ENCODE measurements around the gene BIN1.

BIN1 gene

DNA sequence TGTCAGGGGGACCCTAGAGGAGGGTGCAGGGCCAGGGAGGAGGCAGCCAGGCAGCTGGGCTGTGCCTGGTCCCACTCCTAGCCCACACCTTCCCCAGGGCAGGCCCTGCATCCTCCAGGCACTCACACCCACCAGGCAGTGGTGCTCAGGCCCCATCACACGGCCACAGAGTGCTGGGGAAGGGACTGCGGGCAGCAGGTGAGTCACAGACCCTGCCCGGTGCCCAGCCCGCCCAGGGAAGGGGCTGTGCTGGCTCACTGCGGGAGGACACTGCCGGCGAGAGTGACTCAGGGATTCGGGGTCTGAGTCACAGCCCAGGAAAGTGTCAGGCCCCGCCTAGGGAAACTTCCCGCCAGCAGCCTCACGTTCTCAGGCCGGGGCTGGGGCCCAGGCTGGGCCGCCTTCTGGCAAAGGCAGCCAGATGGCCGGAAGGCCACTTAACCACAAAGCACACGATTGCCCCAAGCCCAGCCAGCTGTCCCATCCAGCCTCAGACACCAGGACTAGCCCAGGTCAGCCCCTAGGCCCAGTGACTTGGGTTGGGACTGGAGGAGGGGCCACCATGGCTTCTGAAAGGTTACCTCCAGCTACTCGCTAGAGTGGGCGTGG lies 42.2 kb downstream of the BIN1 start:
- ATAC-seq (replicated peaks) (peak; percentile 86 to 90), DNase-seq (peak; percentile 64)
- Mint-ChIP-seq H3K36me3 (peaks cover 38 to 52% of the 10 kb centered on the region in 2 donors), H3K27me3 (no peaks in the 10 kb centered on the region), H3K9me3 (no peaks in the 10 kb centered on the region), H3K4me1 (peaks cover 25 to 45% of the 10 kb centered on the region in 2 donors), H3K4me3 (peak overlapping the region in 1 of 2 donors; percentile 25), H3K27ac (peak overlapping the region; percentile 86)

DNA sequence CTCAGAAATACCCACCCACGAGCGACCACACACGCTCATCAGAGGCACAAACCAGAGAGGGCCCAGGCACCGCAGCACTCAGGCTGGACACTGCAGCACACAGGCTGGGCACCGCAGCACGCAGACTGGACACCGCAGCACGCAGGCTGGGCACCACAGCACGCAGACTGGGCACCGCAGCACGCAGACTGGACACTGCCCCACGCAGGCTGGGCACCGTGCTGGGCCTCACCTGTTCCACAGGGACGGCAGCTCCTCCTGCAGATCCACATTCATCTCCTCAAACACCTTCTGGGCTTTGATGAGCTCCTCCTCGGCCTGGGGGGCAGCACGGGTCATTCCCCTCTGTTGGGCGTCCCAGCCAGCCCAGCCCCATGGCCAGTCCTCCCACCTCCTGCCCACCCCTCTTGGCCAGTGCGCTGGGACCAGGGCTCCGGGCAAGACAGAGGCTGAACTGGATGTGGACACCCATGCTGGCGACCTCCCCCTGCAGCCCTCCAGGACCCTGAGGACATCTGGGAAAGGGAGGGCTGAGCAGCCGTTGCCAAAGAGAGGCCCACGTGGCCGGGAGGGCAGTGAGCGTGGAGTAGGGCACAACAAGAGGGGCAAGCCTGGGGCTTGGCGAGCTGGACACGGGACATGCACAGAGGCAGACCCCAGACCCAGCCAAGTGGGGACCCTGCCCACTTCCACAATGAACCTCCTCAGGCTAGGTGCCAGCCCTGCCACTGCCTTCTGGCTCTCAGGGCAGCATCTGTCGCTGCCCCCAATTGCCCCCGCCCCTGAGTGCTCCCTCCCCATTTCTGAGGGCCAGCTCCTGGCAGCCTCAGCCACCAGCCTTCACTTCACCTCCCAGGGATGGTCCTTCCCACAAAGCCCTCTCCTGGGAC lies 43.0 kb downstream of the BIN1 start:
- ATAC-seq (replicated peaks) = no peak
- Mint-ChIP-seq H3K4me1 (peaks cover 19 to 37% of the 10 kb centered on the region in 2 donors), H3K4me3 (peak overlapping the region in 1 of 2 donors; percentile 25), H3K36me3 (peaks cover 40 to 50% of the 10 kb centered on the region in 2 donors), H3K27ac (peak overlapping the region; percentile 86), H3K27me3 (no peaks in the 10 kb centered on the region), H3K9me3 (no peaks in the 10 kb centered on the region)
- DNase-seq = no peak

DNA sequence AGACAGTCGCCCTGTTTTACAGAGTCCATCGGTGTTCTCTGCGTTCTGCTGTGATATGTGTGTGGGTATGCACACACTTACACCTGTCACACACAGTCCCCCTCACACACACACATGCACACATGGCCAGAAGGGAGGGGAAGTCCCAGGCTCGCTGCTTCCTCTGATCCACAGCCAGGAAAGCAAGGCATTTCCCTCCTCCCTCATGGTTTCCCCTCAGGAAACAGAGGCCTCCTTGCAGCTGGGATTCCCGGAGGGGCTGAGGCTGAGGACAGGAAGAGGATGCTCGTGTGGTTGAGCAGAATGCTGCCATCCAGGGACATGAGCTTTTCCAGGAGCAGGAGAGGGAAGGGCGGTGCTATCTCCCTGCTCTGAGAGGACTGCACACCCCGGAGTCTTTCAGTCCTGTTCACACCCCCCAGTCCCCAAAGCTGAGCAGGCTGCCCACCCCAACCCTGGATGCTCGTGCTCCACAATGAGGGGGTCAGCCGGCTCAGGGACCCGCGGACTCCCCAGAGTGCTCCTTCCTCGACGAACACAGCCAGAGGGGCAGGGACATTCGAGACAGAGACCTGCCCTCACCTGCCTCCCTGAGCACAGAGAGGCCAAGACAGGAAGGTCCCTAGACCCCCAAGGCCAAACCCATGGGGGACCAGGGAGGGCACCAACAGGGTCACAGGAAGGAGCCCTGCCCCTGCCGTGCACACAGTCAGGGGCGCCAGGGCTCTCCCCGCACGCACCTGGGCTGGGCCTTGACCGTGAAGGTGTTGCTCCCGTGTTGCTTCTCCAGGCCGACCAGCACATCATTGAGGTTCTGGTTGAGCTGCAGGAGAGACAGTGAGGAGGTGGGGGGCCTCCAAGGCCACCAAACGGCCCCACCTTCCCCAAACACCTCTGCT lies 45.3 kb downstream of the BIN1 start:
- Mint-ChIP-seq H3K27me3 (no peaks in the 10 kb centered on the region), H3K4me3 (no peak overlapping the region), H3K9me3 (no peaks in the 10 kb centered on the region), H3K4me1 (peaks cover 12 to 22% of the 10 kb centered on the region in 2 donors), H3K36me3 (peaks cover 38 to 46% of the 10 kb centered on the region in 2 donors), H3K27ac (peak overlapping the region; percentile 71)
- DNase-seq (no peak), ATAC-seq (replicated peaks) (no peak)

DNA sequence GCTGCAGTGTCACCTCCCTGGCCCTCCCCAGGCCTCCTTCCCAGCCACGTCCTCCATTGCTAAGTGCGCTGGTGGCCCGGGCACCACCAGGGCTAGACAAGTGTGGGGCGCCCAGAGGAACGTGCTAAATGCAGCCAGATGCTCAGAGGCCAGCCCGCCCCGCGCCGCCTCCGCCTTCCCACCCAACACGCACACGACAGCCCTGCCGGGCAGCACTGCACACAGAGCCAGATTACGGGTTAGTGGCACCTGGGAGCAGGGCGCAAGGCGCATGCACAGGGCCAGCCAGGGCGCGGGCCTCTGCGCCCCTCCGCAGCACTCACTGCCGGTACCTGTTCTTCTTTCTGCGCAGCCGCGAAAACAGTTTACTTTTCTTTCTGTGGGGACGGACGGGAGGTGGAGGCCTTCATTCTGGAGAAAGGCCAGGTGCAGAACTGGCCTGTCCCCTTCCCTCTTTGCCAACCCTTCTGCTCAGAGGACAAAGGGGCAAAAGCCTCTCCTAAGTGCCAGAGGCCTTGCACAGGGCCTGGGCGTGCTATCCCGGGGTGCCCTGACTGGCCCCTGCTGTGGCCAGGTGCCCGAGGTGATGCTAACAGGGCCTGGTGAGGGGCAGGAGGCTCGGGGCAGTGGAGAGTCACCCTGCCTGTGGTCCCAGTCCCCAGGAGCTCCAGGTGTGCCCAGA lies 46.5 kb downstream of the BIN1 start:
- Mint-ChIP-seq H3K4me1 (peaks cover 12 to 13% of the 10 kb centered on the region in 2 donors), H3K4me3 (no peak overlapping the region), H3K9me3 (no peaks in the 10 kb centered on the region), H3K27me3 (no peaks in the 10 kb centered on the region), H3K27ac (no peak overlapping the region), H3K36me3 (peaks cover 40 to 44% of the 10 kb centered on the region in 2 donors)
- ATAC-seq (replicated peaks) = no peak
- DNase-seq = no peak

DNA sequence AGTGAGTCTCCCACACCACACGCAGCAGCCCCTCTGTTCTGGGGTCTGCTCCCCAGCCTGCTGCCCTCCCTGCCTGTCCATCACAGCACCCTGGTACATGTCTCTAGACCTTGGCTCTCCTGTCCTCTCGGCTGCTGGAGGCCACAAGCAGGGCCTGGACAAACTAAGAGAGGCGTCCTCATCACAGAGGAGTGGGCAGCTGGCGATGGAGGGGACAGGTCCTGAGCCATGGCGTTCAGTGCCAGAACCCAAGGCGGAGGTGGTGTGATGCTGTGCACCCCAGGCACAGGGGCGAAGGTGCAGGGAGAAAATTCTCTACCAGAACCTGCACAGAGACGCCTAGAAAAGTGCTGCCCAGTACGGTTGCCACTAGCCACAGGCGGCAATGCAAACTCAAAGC lies 47.4 kb downstream of the BIN1 start:
- Mint-ChIP-seq H3K4me3 (no peak overlapping the region), H3K36me3 (peaks cover 40 to 42% of the 10 kb centered on the region in 2 donors), H3K9me3 (no peaks in the 10 kb centered on the region), H3K27ac (no peak overlapping the region), H3K27me3 (no peaks in the 10 kb centered on the region), H3K4me1 (peaks cover 5 to 8% of the 10 kb centered on the region in 2 donors)
- no peak for ATAC-seq (replicated peaks)
- DNase-seq = no peak

DNA sequence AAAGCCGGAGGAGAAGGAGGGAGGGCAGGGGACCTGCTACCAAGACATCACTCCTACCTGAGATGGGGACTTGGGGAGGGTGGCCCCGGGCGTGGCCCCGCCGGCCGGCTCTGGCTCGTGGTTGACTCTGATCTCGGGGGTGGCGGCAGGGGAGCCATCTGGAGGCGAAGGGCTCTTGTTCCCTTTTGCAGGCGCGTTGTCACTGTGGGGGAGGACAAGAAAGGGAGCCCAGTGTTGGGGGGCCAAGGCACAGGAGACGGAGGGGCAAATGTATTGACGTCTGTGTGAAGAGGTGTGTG lies 48.1 kb downstream of the BIN1 start:
- H3K36me3 Mint-ChIP-seq = peaks cover 42 to 44% of the 10 kb centered on the region in 2 donors
- H3K27me3 Mint-ChIP-seq = no peaks in the 10 kb centered on the region
- H3K4me3 Mint-ChIP-seq = no peak overlapping the region
- no peak for ATAC-seq (replicated peaks)
- H3K27ac Mint-ChIP-seq = no peak overlapping the region
- H3K9me3 Mint-ChIP-seq = no peaks in the 10 kb centered on the region
- peaks cover 0 to 7% of the 10 kb centered on the region in 2 donors for H3K4me1 Mint-ChIP-seq
- no peak for DNase-seq

DNA sequence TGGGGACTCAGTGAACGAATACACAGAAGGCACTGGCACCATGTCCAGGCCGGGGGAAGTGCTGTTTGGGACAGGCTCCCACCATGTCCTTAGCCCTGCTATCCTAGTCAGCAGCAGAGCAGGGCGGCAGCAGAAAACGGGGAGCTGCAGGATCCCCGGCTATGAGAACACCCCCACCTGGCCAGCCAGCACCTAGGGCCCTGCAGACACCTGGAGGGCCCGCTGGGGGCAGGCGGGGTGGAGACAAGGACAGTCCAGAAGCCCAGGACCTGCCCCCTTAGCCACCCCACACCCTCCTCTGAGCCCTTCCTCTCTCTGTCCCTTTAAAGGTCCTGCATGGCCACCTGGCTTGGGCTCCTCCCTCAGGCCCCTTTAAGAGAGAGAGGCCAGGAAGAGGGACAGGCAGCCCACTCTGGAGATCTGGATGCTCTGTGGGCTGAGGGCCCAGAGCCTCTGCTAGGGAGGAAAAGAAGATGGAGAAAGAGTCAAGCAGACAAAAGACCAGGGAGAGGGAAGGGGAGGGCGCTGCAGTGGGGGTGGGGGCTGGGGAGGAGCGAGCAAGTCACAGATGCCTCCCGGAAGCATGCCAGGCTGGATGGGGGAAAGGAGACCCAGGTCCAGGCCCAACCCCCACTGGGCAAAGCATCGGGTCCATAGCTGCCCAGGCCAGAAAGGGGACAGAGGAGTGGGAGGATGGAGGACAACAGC lies 48.6 kb downstream of the BIN1 start:
- Mint-ChIP-seq H3K9me3 (no peaks in the 10 kb centered on the region), H3K27ac (no peak overlapping the region), H3K4me3 (no peak overlapping the region), H3K36me3 (peaks cover 42 to 44% of the 10 kb centered on the region in 2 donors), H3K27me3 (no peaks in the 10 kb centered on the region), H3K4me1 (peaks cover 0 to 7% of the 10 kb centered on the region in 2 donors)
- ATAC-seq (replicated peaks) (no peak), DNase-seq (no peak)

DNA sequence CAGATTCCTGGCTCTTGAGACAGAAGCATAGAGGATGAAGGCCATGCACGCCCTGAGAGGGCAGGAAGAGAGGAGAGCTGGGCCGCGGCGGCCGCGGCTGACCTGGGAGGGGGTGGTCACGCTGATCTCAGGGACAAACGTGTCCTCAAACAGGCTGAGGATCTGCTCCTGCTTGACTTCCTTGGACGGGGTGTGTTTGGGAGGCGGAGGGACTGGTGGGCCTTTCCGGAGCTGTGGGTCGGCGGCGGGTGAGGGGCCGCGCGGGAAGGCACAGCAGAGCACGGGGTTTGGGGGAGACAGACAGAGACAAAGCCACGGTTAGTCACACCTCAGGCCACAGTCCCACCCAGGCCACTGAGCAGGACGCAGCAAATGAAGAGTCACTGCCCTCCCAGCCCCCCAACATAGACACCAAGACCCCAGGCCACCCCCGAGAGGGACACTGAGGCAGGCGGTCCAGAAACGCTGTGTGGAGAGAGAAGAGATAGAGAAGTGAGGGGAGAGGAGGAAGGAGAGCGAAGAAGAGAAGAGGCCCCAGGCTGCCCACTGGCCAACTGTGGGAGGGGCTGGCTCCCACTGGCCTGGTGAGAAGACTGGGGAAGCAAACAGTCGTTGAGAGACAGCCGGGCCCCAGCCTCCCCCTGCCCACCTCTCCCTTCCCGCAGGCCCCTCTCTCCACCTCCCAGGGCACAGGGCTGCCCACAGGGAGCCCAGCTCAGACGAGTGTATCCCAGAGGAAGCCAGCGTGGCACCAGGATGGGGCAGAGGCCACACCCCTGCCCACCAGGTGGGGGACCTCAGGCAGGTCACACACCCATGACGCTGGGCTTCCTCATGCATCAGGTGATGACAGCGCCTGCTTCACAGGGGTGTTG lies 49.3 kb downstream of the BIN1 start:
- no peak for DNase-seq
- ATAC-seq (replicated peaks) = no peak
- Mint-ChIP-seq H3K36me3 (peaks cover 44 to 48% of the 10 kb centered on the region in 2 donors), H3K9me3 (no peaks in the 10 kb centered on the region), H3K4me3 (no peak overlapping the region), H3K27me3 (no peaks in the 10 kb centered on the region), H3K4me1 (peaks cover 0 to 9% of the 10 kb centered on the region in 2 donors), H3K27ac (no peak overlapping the region)

DNA sequence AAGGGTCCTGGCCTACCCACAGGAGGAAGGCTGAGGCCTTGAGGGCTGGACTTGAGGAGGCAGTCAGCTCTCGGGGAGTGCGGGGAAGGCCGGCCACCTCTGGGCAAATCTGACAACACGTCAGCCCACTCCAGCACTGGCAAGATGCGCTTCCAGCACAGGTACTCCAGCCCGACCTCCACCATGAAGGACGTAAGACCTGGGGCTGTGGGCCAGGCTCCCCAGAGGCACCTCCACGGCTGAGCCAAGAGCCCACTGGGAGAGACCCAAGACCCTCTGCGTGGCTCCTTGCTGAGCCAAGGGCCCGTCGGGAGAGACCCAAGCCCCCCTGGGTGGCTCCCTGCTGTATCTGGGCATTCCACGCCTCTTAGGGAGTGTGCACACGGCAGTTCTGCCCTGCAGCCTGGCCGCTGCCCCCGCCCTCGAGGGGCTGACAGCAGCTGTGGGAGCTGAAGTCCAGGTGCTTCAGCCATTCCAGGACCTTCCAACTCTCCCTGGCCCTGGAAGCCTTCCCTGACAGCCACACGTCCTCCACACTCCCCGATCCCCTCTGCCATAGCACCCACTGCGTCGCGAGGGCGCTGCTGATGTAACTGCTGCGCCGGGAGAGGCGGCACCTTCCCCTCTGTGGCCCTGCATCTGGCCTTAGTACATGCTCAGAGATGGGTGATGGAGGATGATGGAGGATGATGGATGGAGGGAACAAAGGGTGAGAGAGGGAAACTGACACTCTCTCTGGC lies 50.2 kb downstream of the BIN1 start:
- DNase-seq (no peak), ATAC-seq (replicated peaks) (no peak)
- no peaks in the 10 kb centered on the region for H3K27me3 Mint-ChIP-seq
- peaks cover 0 to 9% of the 10 kb centered on the region in 2 donors for H3K4me1 Mint-ChIP-seq
- peaks cover 40 to 43% of the 10 kb centered on the region in 2 donors for H3K36me3 Mint-ChIP-seq
- no peak overlapping the region for H3K27ac Mint-ChIP-seq
- H3K4me3 Mint-ChIP-seq = no peak overlapping the region
- H3K9me3 Mint-ChIP-seq = no peaks in the 10 kb centered on the region

DNA sequence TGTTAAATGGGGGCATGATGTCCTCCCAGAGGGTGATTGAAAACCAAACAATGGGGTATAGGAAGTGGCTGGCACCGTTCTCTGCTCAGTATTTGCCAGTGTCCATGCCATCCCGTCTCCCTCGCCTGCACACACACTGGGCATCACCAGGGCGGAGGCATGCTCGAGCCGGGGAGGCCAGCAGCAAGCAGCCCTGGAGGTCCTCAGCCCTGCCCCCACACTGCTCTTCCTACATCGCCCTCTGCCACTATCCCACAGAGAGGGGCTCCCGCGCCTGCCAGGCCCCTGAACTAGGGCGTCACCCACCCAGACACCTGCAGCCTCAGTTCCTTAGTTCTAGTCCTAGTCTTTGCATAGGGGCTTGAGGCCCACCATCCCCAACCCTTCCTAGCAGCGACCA lies 50.9 kb downstream of the BIN1 start:
- peaks cover 0 to 5% of the 10 kb centered on the region in 2 donors for H3K4me1 Mint-ChIP-seq
- no peaks in the 10 kb centered on the region for H3K27me3 Mint-ChIP-seq
- ATAC-seq (replicated peaks) (no peak), DNase-seq (no peak)
- H3K27ac Mint-ChIP-seq = peak overlapping the region; percentile 37
- H3K4me3 Mint-ChIP-seq = no peak overlapping the region
- no peaks in the 10 kb centered on the region for H3K9me3 Mint-ChIP-seq
- H3K36me3 Mint-ChIP-seq = peaks cover 32 to 39% of the 10 kb centered on the region in 2 donors

DNA sequence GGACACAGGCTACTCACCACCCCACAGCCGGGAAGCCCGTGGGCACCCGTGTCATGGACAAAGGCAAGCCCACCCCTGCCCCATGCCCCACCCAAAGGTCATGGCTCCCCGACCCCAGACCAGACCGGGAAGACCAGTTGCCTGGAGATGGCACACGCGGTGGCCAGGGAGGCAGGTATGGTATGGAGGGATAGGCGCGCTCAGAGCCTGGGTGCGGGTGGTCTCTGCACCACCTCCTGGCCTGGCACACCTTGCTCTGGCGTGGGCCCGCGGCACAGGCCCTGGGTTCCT lies 51.2 kb downstream of the BIN1 start:
- Mint-ChIP-seq H3K27me3 (no peaks in the 10 kb centered on the region), H3K27ac (no peak overlapping the region), H3K4me3 (no peak overlapping the region), H3K36me3 (peaks cover 30 to 39% of the 10 kb centered on the region in 2 donors), H3K4me1 (peaks cover 1 to 5% of the 10 kb centered on the region in 2 donors), H3K9me3 (no peaks in the 10 kb centered on the region)
- DNase-seq (no peak), ATAC-seq (replicated peaks) (no peak)

DNA sequence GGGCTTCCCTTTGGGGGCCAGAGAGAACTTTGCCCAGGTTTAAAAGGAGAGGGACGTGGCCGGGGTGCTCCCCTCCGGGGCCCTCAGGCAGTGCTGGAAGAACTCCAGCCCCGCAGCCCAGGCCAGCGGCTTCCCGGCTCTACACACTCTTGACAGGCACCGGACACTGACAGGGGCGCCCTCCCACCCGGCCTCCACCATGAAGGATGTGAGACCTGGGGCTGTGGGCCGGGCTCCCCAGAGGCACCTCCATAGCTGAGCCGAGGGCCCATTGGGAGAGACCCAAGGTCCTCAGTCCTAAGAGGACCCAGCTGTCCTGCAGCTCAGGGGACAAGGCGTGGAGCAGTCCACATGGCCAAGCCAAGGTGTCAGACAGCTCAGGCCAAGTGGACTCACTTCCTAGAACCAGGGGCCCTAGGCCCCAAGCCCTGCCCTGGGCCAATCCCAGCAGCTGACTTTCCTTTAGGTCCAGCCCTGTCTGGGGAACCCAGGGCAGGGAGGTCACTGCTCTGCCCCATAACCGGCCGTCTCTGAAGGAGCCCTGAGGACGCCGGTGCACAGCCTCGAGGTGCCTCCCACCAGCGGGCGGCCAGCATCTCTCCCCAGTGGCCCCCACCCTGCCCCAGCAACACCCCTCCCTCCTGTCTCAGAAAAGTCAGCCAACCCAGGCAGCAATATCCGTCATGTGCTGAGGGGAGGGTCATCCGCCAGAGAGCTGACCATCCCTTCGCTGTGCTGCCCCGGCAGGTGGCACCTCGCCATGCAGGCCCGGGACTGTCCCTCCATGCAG lies 51.8 kb downstream of the BIN1 start:
- no peaks in the 10 kb centered on the region for H3K9me3 Mint-ChIP-seq
- no peak overlapping the region for H3K4me3 Mint-ChIP-seq
- no peaks in the 10 kb centered on the region for H3K27me3 Mint-ChIP-seq
- peaks cover 7% of the 10 kb centered on the region in 2 donors for H3K4me1 Mint-ChIP-seq
- no peak overlapping the region for H3K27ac Mint-ChIP-seq
- H3K36me3 Mint-ChIP-seq = peaks cover 32 to 35% of the 10 kb centered on the region in 2 donors
- no peak for DNase-seq
- no peak for ATAC-seq (replicated peaks)

All from stimulated activated naive B cell treated with anti-CD40 and anti-IgM and Interleukin-4, amounts not matched to agents 10 μg/mL and 1 μg/mL and 100 μg/mL, for 72 hours (primary cell).